BE2C (cell line): ENCODE data around the gene SESN1. TPM values are rescaled to one million over a fixed set of nuclear protein-coding genes. Genes with fewer than 3 reads are reported as not detected.
"Not testable (repeated sequence)": the region's sequence is repeated elsewhere in the genome, so short reads cannot be mapped to it uniquely, and the experiment has no call there.

Experiments
- DNase-seq: peaks from one replicate; pipeline ENCODE4 v3.0.0-alpha.2; 2020
- H3K27me3 ChIP-seq: fragments of 250-450 bp; sonication (Bioruptor Pico); 2 replicates; pipeline ENCODE4 v1.5.1; 2020; ENCODE audit warnings: mild to moderate bottlenecking
- H3K36me3 ChIP-seq: fragments of 250-450 bp; sonication (Bioruptor Pico); 2 replicates; pipeline ENCODE4 v1.5.1; 2020; ENCODE audit warnings: mild to moderate bottlenecking
- H3K4me1 ChIP-seq: fragments of 250-450 bp; sonication (Bioruptor Pico); 2 replicates; pipeline ENCODE4 v1.5.1; 2020
- H3K4me3 ChIP-seq: 2 replicates; pipeline ENCODE4 v1.5.1; 2011; ENCODE audit warnings: low read depth, low read length
- H3K9me3 ChIP-seq: fragments of 250-450 bp; sonication (Bioruptor Pico); 2 replicates; pipeline ENCODE4 v1.5.1; 2020
- polyA plus RNA-seq: library from polyadenylated mRNA; unstranded; fragments of >200 nt; gene quantifications from one replicate; pipeline ENCODE4 v1.2.1, GENCODE V29; 2012; ENCODE audit warnings: low read depth, missing spikeins; ENCODE audit not compliant: insufficient read length, insufficient read depth
- TF ChIP-seq, protein P1 (sequence below): IDR thresholded peaks from 2 replicates; pipeline ENCODE4 v1.5.1; 2012; ENCODE audit warnings: mild to moderate bottlenecking, low read depth, low read length

The SESN1 gene
- polyA plus RNA-seq: 2.9 TPM

GRCh38 chr6:109094416-109095035 lies at the start of gene SESN1:
Gene SESN1 (minus strand): TSS chr6:109094846. CDS start chr6:109094073, 773 bp downstream.
- Histone ChIP-seq H3K36me3 (no peaks in the 10 kb centered on the region), H3K4me1 (peaks cover 3% of the 10 kb centered on the region; the same call in 1 of the 2 replicates), H3K27me3 (no peaks in the 10 kb centered on the region), H3K4me3 (peak within 1 kb of the TSS; percentile 94), H3K9me3 (no peaks in the 10 kb centered on the region)
- TF ChIP-seq, protein P1, sequence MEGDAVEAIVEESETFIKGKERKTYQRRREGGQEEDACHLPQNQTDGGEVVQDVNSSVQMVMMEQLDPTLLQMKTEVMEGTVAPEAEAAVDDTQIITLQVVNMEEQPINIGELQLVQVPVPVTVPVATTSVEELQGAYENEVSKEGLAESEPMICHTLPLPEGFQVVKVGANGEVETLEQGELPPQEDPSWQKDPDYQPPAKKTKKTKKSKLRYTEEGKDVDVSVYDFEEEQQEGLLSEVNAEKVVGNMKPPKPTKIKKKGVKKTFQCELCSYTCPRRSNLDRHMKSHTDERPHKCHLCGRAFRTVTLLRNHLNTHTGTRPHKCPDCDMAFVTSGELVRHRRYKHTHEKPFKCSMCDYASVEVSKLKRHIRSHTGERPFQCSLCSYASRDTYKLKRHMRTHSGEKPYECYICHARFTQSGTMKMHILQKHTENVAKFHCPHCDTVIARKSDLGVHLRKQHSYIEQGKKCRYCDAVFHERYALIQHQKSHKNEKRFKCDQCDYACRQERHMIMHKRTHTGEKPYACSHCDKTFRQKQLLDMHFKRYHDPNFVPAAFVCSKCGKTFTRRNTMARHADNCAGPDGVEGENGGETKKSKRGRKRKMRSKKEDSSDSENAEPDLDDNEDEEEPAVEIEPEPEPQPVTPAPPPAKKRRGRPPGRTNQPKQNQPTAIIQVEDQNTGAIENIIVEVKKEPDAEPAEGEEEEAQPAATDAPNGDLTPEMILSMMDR: no peak
- peak; percentile 99 for DNase-seq

GRCh38 chr6:109143191-109143590 lies 48.5 kb upstream of the SESN1 start:
- no peak overlapping the region for H3K4me3 ChIP-seq
- no peak for DNase-seq

GRCh38 chr6:109142067-109142466 lies 47.4 kb upstream of the SESN1 start:
- DNase-seq, H3K9me3 ChIP-seq: not testable (repeated sequence)

More at GRCh38 chr6:109143191-109143590, 48.5 kb upstream of the SESN1 start:
- H3K36me3 ChIP-seq: peaks cover 4% of the 10 kb centered on the region
- H3K9me3 ChIP-seq: no peaks in the 10 kb centered on the region
- TF ChIP-seq, protein P1: no peak
- H3K4me1 ChIP-seq: no peaks in the 10 kb centered on the region
- H3K27me3 ChIP-seq: no peaks in the 10 kb centered on the region

GRCh38 chr6:109139109-109139508 lies 44.5 kb upstream of the SESN1 start:
- DNase-seq: no peak
- no peaks in the 10 kb centered on the region for H3K4me1 ChIP-seq
- H3K27me3 ChIP-seq: no peaks in the 10 kb centered on the region
- TF ChIP-seq, protein P1: no peak
- H3K36me3 ChIP-seq: peaks cover 4% of the 10 kb centered on the region
- H3K4me3 ChIP-seq: no peak overlapping the region
- H3K9me3 ChIP-seq: no peaks in the 10 kb centered on the region

More at GRCh38 chr6:109142067-109142466, 47.4 kb upstream of the SESN1 start:
- H3K36me3 ChIP-seq, H3K4me1 ChIP-seq, H3K4me3 ChIP-seq, H3K27me3 ChIP-seq: not testable (repeated sequence)

DNA sequence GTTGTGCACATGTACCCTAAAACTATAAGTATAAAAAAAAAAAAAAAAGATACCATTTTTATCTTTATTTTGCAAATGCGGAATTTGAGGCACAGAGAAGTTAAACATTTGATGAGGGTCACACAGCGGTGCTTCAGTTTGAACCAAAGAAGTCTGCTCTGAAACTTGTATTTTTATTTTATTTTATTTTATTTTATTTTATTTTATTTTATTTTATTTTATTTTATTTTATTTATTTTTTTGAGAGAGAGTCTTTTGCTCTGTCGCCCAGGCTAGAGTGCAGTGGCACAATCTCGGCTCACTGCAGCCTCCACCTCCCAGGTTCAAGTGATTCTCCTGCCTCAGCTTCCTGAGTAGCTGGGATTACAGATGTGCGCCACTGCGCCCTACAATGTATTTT lies 41.9 kb upstream of the SESN1 start:
- H3K27me3 ChIP-seq, H3K36me3 ChIP-seq, H3K4me1 ChIP-seq, H3K9me3 ChIP-seq, DNase-seq, H3K4me3 ChIP-seq: not testable (repeated sequence)

DNA sequence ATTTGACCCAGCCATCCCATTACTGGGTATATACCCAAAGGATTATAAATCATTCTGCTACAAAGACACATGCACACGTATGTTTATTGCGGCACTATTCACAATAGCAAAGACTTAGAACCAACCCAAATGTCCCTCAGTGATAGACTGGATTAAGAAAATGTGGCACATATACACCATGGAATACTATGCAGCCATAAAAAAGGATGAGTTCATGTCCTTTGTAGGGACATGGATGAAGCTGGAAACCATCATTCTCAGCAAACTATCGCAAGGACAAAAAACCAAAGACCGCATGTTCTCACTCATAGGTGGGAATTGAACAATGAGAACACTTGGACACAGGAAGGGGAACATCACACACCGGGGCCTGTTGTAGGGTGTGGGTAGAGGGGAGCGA lies 41.4 kb upstream of the SESN1 start:
- not testable (repeated sequence) for DNase-seq, H3K9me3 ChIP-seq, H3K4me3 ChIP-seq, H3K36me3 ChIP-seq, H3K27me3 ChIP-seq, H3K4me1 ChIP-seq

DNA sequence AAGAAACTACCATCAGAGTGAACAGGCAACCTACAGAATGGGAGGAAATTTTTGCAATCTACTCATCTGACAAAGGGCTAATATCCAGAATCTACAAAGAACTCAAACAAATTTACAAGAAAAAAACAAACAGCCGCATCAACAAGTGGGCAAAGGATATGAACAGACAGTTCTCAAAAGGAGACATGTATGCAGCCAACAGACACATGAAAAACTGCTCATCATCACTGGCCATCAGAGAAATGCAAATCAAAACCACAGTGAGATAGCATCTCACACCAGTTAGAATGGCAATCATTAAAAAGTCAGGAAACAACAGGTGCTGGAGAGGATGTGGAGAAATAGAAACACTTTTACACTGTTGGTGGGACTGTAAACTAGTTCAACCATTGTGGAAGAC lies 41.0 kb upstream of the SESN1 start:
- H3K4me1 ChIP-seq, H3K9me3 ChIP-seq, DNase-seq, H3K36me3 ChIP-seq, H3K27me3 ChIP-seq, H3K4me3 ChIP-seq: not testable (repeated sequence)

DNA sequence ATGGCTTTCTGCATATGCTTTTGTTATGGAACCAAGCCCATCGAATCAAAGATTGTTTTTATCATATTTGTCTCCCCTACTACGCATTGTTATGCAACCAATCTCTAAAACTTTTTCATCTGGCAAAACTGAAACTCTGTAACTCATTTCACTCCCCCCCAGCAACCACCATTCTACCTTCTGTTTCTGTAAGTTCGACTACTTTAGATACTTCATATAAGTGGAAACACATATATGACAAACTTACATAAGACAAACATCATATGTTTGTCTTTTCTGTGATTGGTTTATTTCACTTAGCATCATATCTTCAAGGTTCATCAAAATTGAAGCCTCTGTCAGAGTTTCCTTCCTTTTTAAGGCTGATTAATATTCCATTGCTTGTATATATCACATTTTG lies 35.4 kb upstream of the SESN1 start:
- TF ChIP-seq, protein P1: no peak

More for the DNA sequence above, 35.4 kb upstream of the SESN1 start:
- no peaks in the 10 kb centered on the region for H3K36me3 ChIP-seq
- no peak for DNase-seq
- H3K9me3 ChIP-seq: no peaks in the 10 kb centered on the region
- no peaks in the 10 kb centered on the region for H3K4me1 ChIP-seq
- H3K4me3 ChIP-seq: no peak overlapping the region
- H3K27me3 ChIP-seq: no peaks in the 10 kb centered on the region
